ENCODE measurements around the gene RAMAC.
"Not testable (repeated sequence)": the region's sequence is repeated elsewhere in the genome, so short reads cannot be mapped to it uniquely, and the experiment has no call there.

Gene RAMAC

GRCh38 chr15:83015361-83015760 is 29.4 kb downstream of the RAMAC start:
- DNase-seq: no peak

- DNase-seq: no peak
Measured at GRCh38 chr15:83016906-83017305, 30.9 kb downstream of the RAMAC start.

- no peak for DNase-seq
Measured at GRCh38 chr15:83018436-83018835, 32.4 kb downstream of the RAMAC start.

GRCh38 chr15:83030021-83030420 is 44.0 kb downstream of the RAMAC start:
- DNase-seq: no peak

GRCh38 chr15:83031234-83031633 is 45.2 kb downstream of the RAMAC start:
- not testable (repeated sequence) for DNase-seq

GRCh38 chr15:83036253-83036652 is 50.2 kb downstream of the RAMAC start:
- DNase-seq: no peak

GRCh38 chr15:83039206-83039605 is 53.2 kb downstream of the RAMAC start:
- DNase-seq: no peak

All from hematopoietic multipotent progenitor cell treated with erythropoietin and hydrocortisone succinate and interleukin-3 and kit ligand, for 4 days (in vitro differentiated cells).